HepG2 (cell line): ENCODE results near the gene TUBB4A. TPM values are rescaled to one million over a fixed set of nuclear protein-coding genes. Genes with fewer than 3 reads are reported as not detected.

Source experiments
- ATAC-seq: fragments of 200-7000 bp; cut with Tn5 transposase; 3 replicates; pipeline ENCODE4 v1.9.1; 2020; ENCODE audit warnings: mild to moderate bottlenecking, moderate library complexity
- BruUV-seq: library from RNA; stranded (reverse); fragments of 400-500 nt; replicated peaks from 2 replicates; lab custom pipeline; 2021; lab: Mats Ljungman, UMichigan
- CTCF ChIA-PET: fragments of 300-600 bp; formaldehyde crosslinking; extraction: SDS; loops from one replicate; lab custom pipeline; 2021; ENCODE audit warnings: low total read pairs, inconsistent platforms, low intra/inter-chr PET ratio; lab: Yijun Ruan, JAX
- POLR2A ChIA-PET: fragments of 350-600 bp; sonication (Branson Sonifier 250); formaldehyde crosslinking; loops from one replicate; lab custom pipeline; 2020; ENCODE audit warnings: antibody characterized with exemption, inconsistent platforms; lab: Yijun Ruan, JAX
- DNase-seq: peaks from one replicate; pipeline ENCODE4 v3.0.0-alpha.2; 2015; ENCODE audit warnings: low spot score
- FAIRE-seq: peaks from 3 replicates; lab custom pipeline; 2011; peaks lifted over from hg19 to GRCh38; lab: Jason Lieb, UNC
- H2AFZ ChIP-seq: one replicate; pipeline ENCODE4 v1.6.1; 2011; ENCODE audit warnings: low read length, inconsistent platforms
- H3K27ac ChIP-seq: fragments of 300-600 bp; 3 replicates; pipeline ENCODE4 v1.8.0; 2011; ENCODE audit warnings: mixed run types, mild to moderate bottlenecking, mixed read lengths, low read length, inconsistent platforms; ENCODE audit not compliant: insufficient read depth; ENCODE audit errors: extremely low read length
- H3K27me3 ChIP-seq, 2 experiments: fragments of 200-600 bp in 1 of 2; 2 replicates in 1 of 2; 3 replicates in 1 of 2; pipeline versions ENCODE4 v1.6.0 to v1.8.0; 2011; ENCODE audit warnings: low read length in 2 of 2, mild to moderate bottlenecking in 2 of 2, moderate library complexity in 2 of 2, inconsistent platforms in 1 of 2; ENCODE audit not compliant: insufficient read depth in 2 of 2, control insufficient read depth in 1 of 2
- H3K36me3 ChIP-seq, 2 experiments: fragments of 200-600 bp in 1 of 2; replicated peaks in 1 of 2; 2 replicates in 1 of 2; 3 replicates in 1 of 2; pipeline versions ENCODE4 v1.5.1 to v1.8.0; 2011; ENCODE audit warnings: low read length in 2 of 2, inconsistent platforms in 1 of 2; ENCODE audit not compliant: insufficient read depth in 2 of 2, control insufficient read depth in 1 of 2
- H3K4me1 ChIP-seq: 2 replicates; pipeline ENCODE4 v1.5.1; 2012; ENCODE audit warnings: low read length, inconsistent platforms; ENCODE audit not compliant: insufficient read depth
- H3K4me2 ChIP-seq: 2 replicates; pipeline ENCODE4 v1.6.0; 2011; ENCODE audit warnings: low read depth, low read length, inconsistent platforms
- H3K4me3 ChIP-seq, 3 experiments: fragments of 200-600 bp in 1 of 3; sonication (generic), shearing (Covaris generic) in 1 of 3; replicated peaks in 1 of 3; 2 replicates each; pipeline ENCODE4 v1.5.1; 2011 to 2016; ENCODE audit warnings: low read length in 3 of 3, inconsistent platforms in 2 of 3, low read depth in 2 of 3, mild to moderate bottlenecking in 2 of 3, control low read depth in 1 of 3, mixed read lengths in 1 of 3; ENCODE audit not compliant: insufficient read depth in 1 of 3
- H3K79me2 ChIP-seq: one replicate; pipeline ENCODE4 v1.6.1; 2011; ENCODE audit warnings: low read length, inconsistent platforms; ENCODE audit not compliant: insufficient read depth
- H3K9ac ChIP-seq: 2 replicates; pipeline ENCODE4 v1.6.0; 2011; ENCODE audit warnings: mild to moderate bottlenecking, low read depth, low read length, inconsistent platforms; ENCODE audit not compliant: insufficient read depth
- H3K9me3 ChIP-seq: 2 replicates; pipeline ENCODE4 v1.5.1; 2012; ENCODE audit warnings: mild to moderate bottlenecking, low read length
- H4K20me1 ChIP-seq: 2 replicates; pipeline ENCODE4 v1.6.0; 2011; ENCODE audit warnings: inconsistent platforms, mild to moderate bottlenecking, low read length, moderate library complexity; ENCODE audit not compliant: insufficient read depth
- DMAP1 ChIP-seq: IDR thresholded peaks from 2 replicates; pipeline ENCODE4 v1.6.1; 2016
- FOSL1 ChIP-seq: sonication (generic); formaldehyde crosslinking; IDR thresholded peaks from 2 replicates; pipeline ENCODE4 v1.9.0; 2021; ENCODE audit warnings: missing genetic modification reagents, borderline replicate concordance
- HNRNPK ChIP-seq: fragments of 200-400 bp; formaldehyde crosslinking; IDR thresholded peaks from 2 replicates; pipeline ENCODE4 v1.6.1; 2018; ENCODE audit warnings: low read length, low read depth, moderate library complexity, mild to moderate bottlenecking; ENCODE audit not compliant: poor library complexity, severe bottlenecking
- HNRNPLL ChIP-seq: fragments of 200-400 bp; formaldehyde crosslinking; IDR thresholded peaks from 2 replicates; pipeline ENCODE4 v1.6.1; 2017; ENCODE audit warnings: mild to moderate bottlenecking, low read depth, low read length; ENCODE audit not compliant: poor library complexity, severe bottlenecking
- PHF20 ChIP-seq: sonication (generic); formaldehyde crosslinking; IDR thresholded peaks from 2 replicates; pipeline ENCODE4 v1.5.0; 2020; ENCODE audit warnings: mild to moderate bottlenecking, missing genetic modification reagents
- POLR2AphosphoS2 ChIP-seq: IDR thresholded peaks from 2 replicates; pipeline ENCODE4 v1.6.1; 2011; ENCODE audit warnings: low read depth, low read length, improper control_type of control experiment
- SP5 ChIP-seq: IDR thresholded peaks from 2 replicates; pipeline ENCODE4 v1.6.1; 2016; ENCODE audit warnings: low read depth, borderline replicate concordance
- YY1 ChIP-seq: IDR thresholded peaks from 2 replicates; pipeline ENCODE4 v1.6.1; 2011; ENCODE audit warnings: low read length, low read depth, moderate library complexity, mild to moderate bottlenecking; ENCODE audit not compliant: insufficient read depth, insufficient replicate concordance
- ZFP82 ChIP-seq: sonication (generic); formaldehyde crosslinking; IDR thresholded peaks from 2 replicates; pipeline ENCODE4 v1.5.1; 2020; ENCODE audit warnings: mild to moderate bottlenecking, missing genetic modification reagents, borderline replicate concordance
- ZNF292 ChIP-seq: sonication (generic); formaldehyde crosslinking; IDR thresholded peaks from 2 replicates; pipeline ENCODE4 v1.8.1; 2022; ENCODE audit warnings: mild to moderate bottlenecking, low read depth, missing genetic modification reagents, borderline replicate concordance
- ZNF724P ChIP-seq: sonication (generic); formaldehyde crosslinking; IDR thresholded peaks from 2 replicates; pipeline ENCODE4 v1.8.0; 2022; ENCODE audit warnings: missing genetic modification reagents, borderline replicate concordance
- ZNF777 ChIP-seq: sonication (generic); formaldehyde crosslinking; IDR thresholded peaks from 2 replicates; pipeline ENCODE4 v1.4.0; 2020; ENCODE audit warnings: missing genetic modification reagents
- ZSCAN21 ChIP-seq: sonication (generic); formaldehyde crosslinking; IDR thresholded peaks from 2 replicates; pipeline ENCODE4 v1.8.0; 2022; ENCODE audit warnings: mild to moderate bottlenecking, missing genetic modification reagents, moderate library complexity, borderline replicate concordance
- WGBS: methylation state at CpG from one replicate; pipeline ENCODE4 v1.1.6; 2017; ENCODE audit warnings: low lambda C conversion rate; 5-methylcytosine and 5-hydroxymethylcytosine counted together
- in situ Hi-C: cut with HindIII; loops from 2 replicates; pipeline ENCODE4 v1.10.0; 2017; ENCODE audit warnings: low pct_unique_long_range_greater_than_20kb; ENCODE audit not compliant: extremely low pct_ligation_motif_present
- intact Hi-C: fragments of 100-400 bp; cut with micrococcal nuclease; formaldehyde crosslinking; loops from one replicate; pipeline ENCODE4 v1.10.0; 2022; ENCODE audit not compliant: unreplicated experiment
- polyA plus RNA-seq, 8 experiments: library from polyadenylated mRNA; depleted of rRNA in 3 of 8; stranded (reverse) in 7 of 8; unstranded in 1 of 8; fragments of >200 nt; fragmentation: Illumina TruSeq in 4 of 8; extraction: Trizol in 4 of 8; gene quantifications; 2 replicates each; pipeline versions ENCODE4 v1.2.1 to v1.2.3, GENCODE V29; 2011 to 2016; ENCODE audit warnings: low read depth in 4 of 8, missing spikeins in 1 of 8, mixed read lengths in 1 of 8; ENCODE audit not compliant: insufficient read depth in 1 of 8
- total RNA-seq, 5 experiments: library from RNA; depleted of rRNA; stranded (reverse); fragments of >200 nt; fragmentation: Illumina TruSeq; extraction: Trizol; gene quantifications; 2 replicates each; pipeline ENCODE4 v1.2.3, GENCODE V29; 2016; ENCODE audit warnings: low read depth in 1 of 5
- TF ChIP-seq, protein P1 (sequence below): IDR thresholded peaks from 2 replicates; pipeline ENCODE4 v1.6.1; 2016; ENCODE audit warnings: missing genetic modification reagents, missing compliant biosample characterization
- TF ChIP-seq, protein P2 (sequence below): IDR thresholded peaks from 2 replicates; pipeline ENCODE4 v1.6.1; 2016
- TF ChIP-seq, protein P3 (sequence below): sonication (generic); formaldehyde crosslinking; IDR thresholded peaks from 2 replicates; pipeline ENCODE4 v1.4.0; 2020; ENCODE audit warnings: missing genetic modification reagents, borderline replicate concordance
- TF ChIP-seq, protein P4 (sequence below): sonication (generic); formaldehyde crosslinking; IDR thresholded peaks from 2 replicates; pipeline ENCODE4 v1.4.0; 2020; ENCODE audit warnings: missing genetic modification reagents

The TUBB4A gene
- total and polyA plus RNA-seq, 2 of the 13 experiments (the other 11 are each of a cell fraction or from before 2014, with no cell fraction given), result not detected

DNA sequence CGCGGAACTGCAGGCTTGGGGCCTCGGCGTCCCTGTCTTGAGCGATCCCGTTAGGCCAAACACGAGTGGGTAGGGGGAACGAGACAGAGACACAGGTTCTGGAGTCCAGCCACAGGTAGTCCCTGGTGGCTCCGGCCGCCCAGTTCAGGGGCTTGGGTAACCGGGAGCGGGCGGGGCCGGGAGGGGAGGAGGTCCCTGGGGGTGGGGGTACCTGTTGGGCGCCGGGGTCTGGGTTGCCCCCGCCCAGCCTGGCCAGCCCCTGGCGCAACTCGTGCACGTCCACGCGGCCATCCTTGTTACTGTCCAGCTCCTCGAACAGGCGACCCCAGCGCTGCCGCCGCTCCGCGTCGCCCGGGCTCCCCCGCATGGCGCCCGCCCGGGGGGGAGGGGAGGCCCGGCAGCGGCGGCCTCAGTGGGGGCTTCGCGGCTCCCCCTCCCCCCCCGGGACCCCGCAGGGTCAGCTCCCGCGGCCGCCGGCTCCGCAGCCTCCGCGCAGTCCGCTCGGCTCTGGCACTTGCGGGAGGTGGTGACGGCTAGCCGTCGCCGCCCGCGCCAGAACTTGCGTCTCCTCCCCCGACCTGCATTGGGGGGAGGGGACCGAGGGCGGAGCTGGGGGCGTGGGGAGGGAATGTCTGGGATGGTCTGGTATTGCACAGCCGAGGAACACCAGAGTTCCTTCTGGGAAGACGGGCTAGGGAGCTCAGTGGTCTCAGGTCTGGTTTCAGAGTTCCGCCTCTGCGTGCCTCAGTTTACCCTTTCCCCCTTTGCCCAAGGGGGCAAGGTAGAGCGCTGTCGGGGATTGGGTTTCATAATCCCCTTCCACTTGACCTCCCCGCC lies 42.6 kb downstream of the TUBB4A start, which contains the start of gene SLC25A23:
SLC25A23 (minus strand) TSS at position 531 of the 837 bp plus-strand sequence; CDS start at position 367, 164 bp downstream.
- Histone ChIP-seq H3K9me3 (no peaks in the 10 kb centered on the region), H2AFZ (peak within 1 kb of the TSS; percentile 75), H3K4me3 (peak within 1 kb of the TSS; percentile 66 to 83 (median 81)), H3K4me1 (peaks cover 11% of the 10 kb centered on the region), H3K36me3 (peaks cover 2 to 16% of the 10 kb centered on the region in 2 experiments; a peak in 4 of 5 replicates), H3K27me3 (no peaks in the 10 kb centered on the region), H3K27ac (peak within 1 kb of the TSS; percentile 41), H3K79me2 (no peaks in the 10 kb centered on the region), H4K20me1 (no peaks in the 10 kb centered on the region), H3K4me2 (peak within 1 kb of the TSS; percentile 91), H3K9ac (peak within 1 kb of the TSS; percentile 70)
- CTCF ChIA-PET, result no interaction called here
- ATAC-seq (peak; percentile 66), FAIRE-seq (no peak), DNase-seq (peak; percentile 46)
- no TSS peak for BruUV-seq
- POLR2A ChIA-PET, result interaction anchor here (0.9 to 2.0 kb wide), 3 partner anchors 17 to 87 kb away, joined by 3 to 5 read pairs (median 4); partner anchors contain the start of genes ALKBH7 and KHSRP
- intact Hi-C loops (no loop called here), in situ Hi-C loops (no loop called here)
- 0% methylated on average over 1 of the region's 70 CpGs for WGBS
- TF ChIP-seq POLR2AphosphoS2, result no peak
- TF ChIP-seq ZFP82 (CRISPR knock-in tag), result 0 out of 2 replicates have a peak, but pooled peaks have one; percentile 2
- TF ChIP-seq, protein P1, sequence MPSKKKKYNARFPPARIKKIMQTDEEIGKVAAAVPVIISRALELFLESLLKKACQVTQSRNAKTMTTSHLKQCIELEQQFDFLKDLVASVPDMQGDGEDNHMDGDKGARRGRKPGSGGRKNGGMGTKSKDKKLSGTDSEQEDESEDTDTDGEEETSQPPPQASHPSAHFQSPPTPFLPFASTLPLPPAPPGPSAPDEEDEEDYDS (CRISPR knock-in tag), result no peak
- 0 out of 2 replicates have a peak, but pooled peaks have one; percentile 39 for TF ChIP-seq ZSCAN21
- TF ChIP-seq HNRNPLL, result peak; percentile 80
- TF ChIP-seq YY1, result peak; percentile 40
- TF ChIP-seq, protein P2, sequence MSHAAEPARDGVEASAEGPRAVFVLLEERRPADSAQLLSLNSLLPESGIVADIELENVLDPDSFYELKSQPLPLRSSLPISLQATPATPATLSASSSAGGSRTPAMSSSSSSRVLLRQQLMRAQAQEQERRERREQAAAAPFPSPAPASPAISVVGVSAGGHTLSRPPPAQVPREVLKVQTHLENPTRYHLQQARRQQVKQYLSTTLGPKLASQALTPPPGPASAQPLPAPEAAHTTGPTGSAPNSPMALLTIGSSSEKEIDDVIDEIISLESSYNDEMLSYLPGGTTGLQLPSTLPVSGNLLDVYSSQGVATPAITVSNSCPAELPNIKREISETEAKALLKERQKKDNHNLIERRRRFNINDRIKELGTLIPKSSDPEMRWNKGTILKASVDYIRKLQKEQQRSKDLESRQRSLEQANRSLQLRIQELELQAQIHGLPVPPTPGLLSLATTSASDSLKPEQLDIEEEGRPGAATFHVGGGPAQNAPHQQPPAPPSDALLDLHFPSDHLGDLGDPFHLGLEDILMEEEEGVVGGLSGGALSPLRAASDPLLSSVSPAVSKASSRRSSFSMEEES (CRISPR knock-in tag), result no peak
- TF ChIP-seq, protein P3, sequence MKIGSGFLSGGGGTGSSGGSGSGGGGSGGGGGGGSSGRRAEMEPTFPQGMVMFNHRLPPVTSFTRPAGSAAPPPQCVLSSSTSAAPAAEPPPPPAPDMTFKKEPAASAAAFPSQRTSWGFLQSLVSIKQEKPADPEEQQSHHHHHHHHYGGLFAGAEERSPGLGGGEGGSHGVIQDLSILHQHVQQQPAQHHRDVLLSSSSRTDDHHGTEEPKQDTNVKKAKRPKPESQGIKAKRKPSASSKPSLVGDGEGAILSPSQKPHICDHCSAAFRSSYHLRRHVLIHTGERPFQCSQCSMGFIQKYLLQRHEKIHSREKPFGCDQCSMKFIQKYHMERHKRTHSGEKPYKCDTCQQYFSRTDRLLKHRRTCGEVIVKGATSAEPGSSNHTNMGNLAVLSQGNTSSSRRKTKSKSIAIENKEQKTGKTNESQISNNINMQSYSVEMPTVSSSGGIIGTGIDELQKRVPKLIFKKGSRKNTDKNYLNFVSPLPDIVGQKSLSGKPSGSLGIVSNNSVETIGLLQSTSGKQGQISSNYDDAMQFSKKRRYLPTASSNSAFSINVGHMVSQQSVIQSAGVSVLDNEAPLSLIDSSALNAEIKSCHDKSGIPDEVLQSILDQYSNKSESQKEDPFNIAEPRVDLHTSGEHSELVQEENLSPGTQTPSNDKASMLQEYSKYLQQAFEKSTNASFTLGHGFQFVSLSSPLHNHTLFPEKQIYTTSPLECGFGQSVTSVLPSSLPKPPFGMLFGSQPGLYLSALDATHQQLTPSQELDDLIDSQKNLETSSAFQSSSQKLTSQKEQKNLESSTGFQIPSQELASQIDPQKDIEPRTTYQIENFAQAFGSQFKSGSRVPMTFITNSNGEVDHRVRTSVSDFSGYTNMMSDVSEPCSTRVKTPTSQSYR (CRISPR knock-in tag), result peak; percentile 92
- TF ChIP-seq ZNF724P, result peak; percentile 68; the same call in 1 of the 2 replicates
- peak; percentile 52; the same call in 1 of the 2 replicates for TF ChIP-seq SP5 (CRISPR knock-in tag)
- no peak for TF ChIP-seq DMAP1
- no peak for TF ChIP-seq ZNF292 (CRISPR knock-in tag)
- TF ChIP-seq HNRNPK, result peak; percentile 34
- TF ChIP-seq, protein P4, sequence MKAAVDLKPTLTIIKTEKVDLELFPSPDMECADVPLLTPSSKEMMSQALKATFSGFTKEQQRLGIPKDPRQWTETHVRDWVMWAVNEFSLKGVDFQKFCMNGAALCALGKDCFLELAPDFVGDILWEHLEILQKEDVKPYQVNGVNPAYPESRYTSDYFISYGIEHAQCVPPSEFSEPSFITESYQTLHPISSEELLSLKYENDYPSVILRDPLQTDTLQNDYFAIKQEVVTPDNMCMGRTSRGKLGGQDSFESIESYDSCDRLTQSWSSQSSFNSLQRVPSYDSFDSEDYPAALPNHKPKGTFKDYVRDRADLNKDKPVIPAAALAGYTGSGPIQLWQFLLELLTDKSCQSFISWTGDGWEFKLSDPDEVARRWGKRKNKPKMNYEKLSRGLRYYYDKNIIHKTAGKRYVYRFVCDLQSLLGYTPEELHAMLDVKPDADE (CRISPR knock-in tag), result peak; percentile 36; the same call in 1 of the 2 replicates
- TF ChIP-seq ZNF777 (CRISPR knock-in tag), result 0 out of 2 replicates have a peak, but pooled peaks have one; percentile 9
- 0 out of 2 replicates have a peak, but pooled peaks have one; percentile 37 for TF ChIP-seq PHF20 (CRISPR knock-in tag)
- no peak for TF ChIP-seq FOSL1 (CRISPR knock-in tag)
